NCI-H2171 treated with DMSO at 0.1 percent for 48 hours (cell line): Measurements from ENCODE around the gene CLDN7.

Experiments
- DNase-seq: peaks from one replicate; lab custom pipeline; 2025; lab: John Stamatoyannopoulos, UW

CLDN7 gene

GRCh38 chr17:7219229-7219811, 43.0 kb downstream of the CLDN7 start:
- no peak for DNase-seq

DNA sequence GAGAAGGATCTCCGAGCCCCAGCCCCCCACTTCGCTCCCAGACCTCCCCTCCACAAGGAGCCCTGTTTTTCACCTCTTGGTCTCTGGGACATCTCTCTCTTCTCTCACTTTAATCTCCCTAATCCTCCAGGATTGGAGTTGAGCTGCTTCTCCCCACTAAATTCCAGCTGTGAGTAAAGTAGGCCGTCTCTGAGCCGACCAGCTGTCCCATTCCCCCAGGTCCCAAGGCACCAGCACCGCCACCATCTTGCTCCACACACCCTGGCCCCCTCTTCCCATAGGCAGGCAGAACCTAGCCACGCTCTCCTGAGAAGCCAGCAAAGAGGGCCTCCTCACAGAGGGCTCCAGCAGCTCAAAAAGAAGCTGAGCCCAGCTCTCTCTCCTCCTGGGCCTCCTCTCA, 43.5 kb downstream of the CLDN7 start:
- DNase-seq: no peak

GRCh38 chr17:7218166-7218565, 44.1 kb downstream of the CLDN7 start:
- DNase-seq: no peak

DNA sequence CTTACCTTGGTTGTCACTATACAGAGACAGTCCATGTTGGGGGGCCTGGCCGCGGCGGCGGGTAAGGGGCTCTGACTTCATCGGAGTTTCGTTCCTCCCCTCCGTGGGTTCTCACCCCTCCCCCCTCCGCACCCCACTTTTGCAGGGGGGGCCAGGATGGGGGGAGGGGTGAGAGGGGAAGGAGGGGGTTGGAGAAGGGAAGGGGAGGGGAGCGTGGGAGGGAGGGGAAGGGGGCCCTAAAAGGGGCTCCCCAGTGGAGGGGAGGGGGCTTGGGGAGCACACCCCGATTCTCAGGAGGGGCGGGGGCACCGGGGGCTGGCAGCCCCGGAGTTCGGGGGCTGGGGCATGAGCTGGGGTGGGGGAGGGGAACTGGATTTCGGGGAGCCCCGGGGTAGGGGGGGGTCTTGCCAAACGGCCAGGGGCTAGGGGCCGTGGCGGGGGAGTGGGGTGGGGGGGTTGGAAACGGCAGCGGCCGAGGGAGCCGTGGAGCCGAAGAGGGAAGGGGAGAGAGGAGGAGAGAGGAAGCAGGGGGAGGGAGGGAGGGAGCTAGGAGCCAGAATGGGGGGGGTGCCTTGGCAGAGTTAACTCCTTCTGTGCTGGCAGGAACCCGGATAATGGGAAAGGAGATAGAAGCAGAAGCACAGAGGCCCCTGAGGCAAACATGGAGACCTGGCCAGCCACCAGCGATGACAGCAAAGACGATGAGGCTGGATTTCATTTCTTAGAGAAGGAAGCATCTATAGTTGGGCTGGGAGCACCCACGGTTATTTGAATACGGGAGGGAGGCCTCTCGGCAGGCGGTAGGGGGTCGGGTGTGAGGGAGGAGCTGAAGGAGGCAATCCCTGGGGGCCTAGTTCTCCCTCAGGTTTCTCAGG, 44.9 kb downstream of the CLDN7 start:
- peak; percentile 71 for DNase-seq

GRCh38 chr17:7216242-7217112, 45.8 kb downstream of the CLDN7 start:
- DNase-seq: no peak

- no peak for DNase-seq
Observed at GRCh38 chr17:7215652-7216180, 46.6 kb downstream of the CLDN7 start.

- DNase-seq: no peak
Observed at GRCh38 chr17:7215136-7215638, 47.1 kb downstream of the CLDN7 start.

DNA sequence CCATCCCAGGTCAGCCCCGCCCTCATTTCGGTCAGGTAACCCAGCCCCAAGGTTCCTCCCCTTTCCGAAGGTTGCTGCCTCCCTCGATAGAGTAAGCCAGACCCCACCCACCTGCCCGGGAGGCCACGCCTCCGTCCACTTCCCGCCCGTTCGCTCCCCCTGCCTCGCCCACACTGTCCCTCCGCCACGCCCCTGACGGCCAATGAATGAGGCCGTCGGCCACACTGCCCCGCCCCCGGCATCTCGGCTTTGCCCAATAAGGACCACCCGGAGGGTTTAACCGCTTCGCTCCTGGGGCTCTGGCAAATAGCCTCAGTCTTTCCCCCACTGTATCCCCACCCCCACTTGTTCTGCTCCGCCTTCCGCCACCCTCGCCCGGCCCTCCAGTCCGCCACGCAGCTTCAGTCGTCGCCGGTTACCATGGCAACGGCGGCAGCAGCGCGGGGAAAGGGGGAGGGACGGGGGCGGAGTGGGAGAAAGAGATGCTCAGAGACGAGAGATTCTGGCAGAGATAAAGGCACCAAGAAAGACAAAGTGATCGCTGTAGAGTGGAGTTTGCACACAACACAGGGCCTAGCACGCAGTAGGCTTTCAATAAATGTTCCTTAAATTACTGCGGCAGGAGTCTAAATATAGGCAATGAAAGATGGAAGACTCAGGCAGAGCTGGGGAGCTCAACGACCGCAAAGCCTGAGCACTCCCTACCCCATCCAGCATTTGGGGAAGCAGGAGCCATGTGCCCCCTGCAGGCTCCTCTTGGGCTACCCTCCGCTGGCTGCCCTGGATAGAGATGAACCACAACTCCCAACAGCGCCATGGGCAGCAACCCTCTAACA, 47.8 kb downstream of the CLDN7 start:
- DNase-seq: peak; percentile 99

- peak; percentile 98 for DNase-seq
Observed at GRCh38 chr17:7213895-7214299, 48.4 kb downstream of the CLDN7 start.

DNA sequence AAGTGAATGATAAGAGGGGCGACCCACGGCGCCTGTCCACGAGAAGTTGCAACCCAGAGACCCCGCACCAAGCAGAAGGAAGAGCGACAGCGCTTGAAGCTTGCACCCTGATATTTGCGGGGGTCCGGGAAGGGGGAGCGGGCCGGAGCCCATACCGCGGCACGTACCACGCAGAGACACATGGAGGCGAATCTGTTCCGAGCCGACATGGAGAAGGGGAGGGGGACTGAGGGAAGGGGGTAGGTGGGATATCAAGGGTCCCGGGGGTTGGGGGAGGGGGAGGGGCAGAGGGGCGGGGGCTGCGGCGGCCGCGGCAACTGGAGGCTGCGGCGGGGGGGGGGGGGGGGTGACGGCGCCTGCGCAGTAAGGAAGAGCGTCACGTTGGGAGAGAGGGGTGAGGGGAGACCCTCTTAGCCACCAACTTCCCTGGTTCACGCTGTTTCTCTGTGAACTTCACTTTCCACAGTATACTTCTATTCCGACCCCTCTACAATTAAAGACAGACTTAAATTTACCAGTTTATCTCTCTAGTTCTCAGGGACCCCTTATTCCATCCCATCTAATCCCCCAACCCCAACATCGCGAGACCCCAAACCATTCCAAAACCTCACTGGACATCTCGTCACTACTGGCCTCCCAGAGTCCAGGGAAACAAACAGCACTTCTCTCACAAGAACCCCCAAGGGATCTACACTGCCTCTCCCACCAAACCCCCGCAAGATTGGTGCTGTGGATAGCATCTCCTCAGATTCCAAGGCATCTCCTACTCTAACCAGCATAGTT, 50.6 kb downstream of the CLDN7 start:
- no peak for DNase-seq
